KMS-11 (cell line): ENCODE data around the gene SCN9A.
"Not testable (repeated sequence)": the region's sequence is repeated elsewhere in the genome, so short reads cannot be mapped to it uniquely, and the experiment has no call there.

Experiments used
- H2AFZ ChIP-seq: fragments of 200-600 bp; sonication (generic); 2 replicates; pipeline ENCODE4 v1.6.1; 2016; ENCODE audit warnings: antibody characterized with exemption, mixed run types, low read depth
- H3K27ac ChIP-seq: fragments of 200-600 bp; sonication (generic); 2 replicates; pipeline ENCODE4 v1.6.1; 2016; ENCODE audit warnings: mild to moderate bottlenecking, mixed run types
- H3K27me3 ChIP-seq: fragments of 200-600 bp; sonication (generic); 2 replicates; pipeline ENCODE4 v1.6.1; 2017; ENCODE audit warnings: mild to moderate bottlenecking, low read depth, mixed run types, moderate library complexity; ENCODE audit not compliant: insufficient read depth
- H3K36me3 ChIP-seq: fragments of 200-600 bp; sonication (generic); 2 replicates; pipeline ENCODE4 v1.6.1; 2017; ENCODE audit warnings: mild to moderate bottlenecking, mixed run types; ENCODE audit not compliant: insufficient read depth
- H3K4me1 ChIP-seq: fragments of 200-600 bp; sonication (generic); 2 replicates; pipeline ENCODE4 v1.6.1; 2016; ENCODE audit warnings: mild to moderate bottlenecking, low read depth, mixed run types; ENCODE audit not compliant: poor library complexity, severe bottlenecking
- H3K4me2 ChIP-seq: fragments of 200-600 bp; sonication (generic); 2 replicates; pipeline ENCODE4 v1.7.0; 2016; ENCODE audit warnings: mild to moderate bottlenecking, mixed run types
- H3K4me3 ChIP-seq: fragments of 200-600 bp; sonication (generic); IDR thresholded peaks from 2 replicates; pipeline ENCODE4 v1.6.1; 2017; ENCODE audit warnings: low read depth, low read length, mixed read lengths; ENCODE audit not compliant: insufficient read depth
- H3K79me2 ChIP-seq: fragments of 200-600 bp; sonication (generic); 2 replicates; pipeline ENCODE4 v1.6.1; 2016; ENCODE audit warnings: low read depth, mixed run types; ENCODE audit not compliant: insufficient read depth
- H3K9ac ChIP-seq: fragments of 200-600 bp; sonication (generic); 2 replicates; pipeline ENCODE4 v1.6.1; 2016; ENCODE audit warnings: mild to moderate bottlenecking, mixed run types
- H4K20me1 ChIP-seq: fragments of 200-600 bp; sonication (generic); 2 replicates; pipeline ENCODE4 v1.6.1; 2016; ENCODE audit warnings: mild to moderate bottlenecking, mixed run types; ENCODE audit not compliant: insufficient read depth
- CTCF ChIP-seq: fragments of 200-600 bp; sonication (generic); conservative IDR thresholded peaks from 2 replicates; pipeline ENCODE4 v1.6.1; 2017; ENCODE audit warnings: low read depth, mild to moderate bottlenecking, antibody characterized with exemption, low read length, moderate library complexity, mixed read lengths

The SCN9A gene

DNA sequence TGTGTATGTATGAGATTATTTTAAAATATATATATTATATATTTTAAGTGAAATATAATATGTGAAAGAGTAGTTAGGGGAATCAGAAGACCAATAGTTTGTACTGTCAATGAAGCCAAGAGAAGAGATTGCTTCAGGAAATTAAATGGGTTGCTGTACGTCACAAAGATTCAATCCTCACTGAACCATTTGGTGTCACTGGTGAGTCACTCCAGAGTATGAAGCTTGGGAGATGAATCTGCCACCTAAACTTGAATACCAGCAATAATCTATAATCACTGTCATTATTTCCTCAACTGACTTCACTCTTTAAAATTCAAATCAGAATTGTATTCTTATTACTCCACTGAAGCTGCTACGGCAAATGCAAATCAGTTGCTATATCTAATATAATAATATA is 41.9 kb upstream of the SCN9A start:
- Histone ChIP-seq H3K27me3 (no peaks in the 10 kb centered on the region), H3K4me2 (no peak overlapping the region), H4K20me1 (no peaks in the 10 kb centered on the region), H3K9ac (no peak overlapping the region), H3K36me3 (no peaks in the 10 kb centered on the region), H3K27ac (no peak overlapping the region), H3K79me2 (no peaks in the 10 kb centered on the region), H3K4me1 (no peaks in the 10 kb centered on the region), H3K4me3 (no peak overlapping the region), H2AFZ (no peak overlapping the region)
- no peak for TF ChIP-seq CTCF

GRCh38 chr2:166413255-166413654 is 37.5 kb upstream of the SCN9A start:
- Histone ChIP-seq H3K27me3 (no peaks in the 10 kb centered on the region), H2AFZ (no peak overlapping the region), H3K79me2 (no peaks in the 10 kb centered on the region), H3K4me2 (no peak overlapping the region), H4K20me1 (no peaks in the 10 kb centered on the region), H3K27ac (no peak overlapping the region), H3K9ac (no peak overlapping the region), H3K36me3 (no peaks in the 10 kb centered on the region), H3K4me3 (no peak overlapping the region), H3K4me1 (no peaks in the 10 kb centered on the region)
- no peak for TF ChIP-seq CTCF

DNA sequence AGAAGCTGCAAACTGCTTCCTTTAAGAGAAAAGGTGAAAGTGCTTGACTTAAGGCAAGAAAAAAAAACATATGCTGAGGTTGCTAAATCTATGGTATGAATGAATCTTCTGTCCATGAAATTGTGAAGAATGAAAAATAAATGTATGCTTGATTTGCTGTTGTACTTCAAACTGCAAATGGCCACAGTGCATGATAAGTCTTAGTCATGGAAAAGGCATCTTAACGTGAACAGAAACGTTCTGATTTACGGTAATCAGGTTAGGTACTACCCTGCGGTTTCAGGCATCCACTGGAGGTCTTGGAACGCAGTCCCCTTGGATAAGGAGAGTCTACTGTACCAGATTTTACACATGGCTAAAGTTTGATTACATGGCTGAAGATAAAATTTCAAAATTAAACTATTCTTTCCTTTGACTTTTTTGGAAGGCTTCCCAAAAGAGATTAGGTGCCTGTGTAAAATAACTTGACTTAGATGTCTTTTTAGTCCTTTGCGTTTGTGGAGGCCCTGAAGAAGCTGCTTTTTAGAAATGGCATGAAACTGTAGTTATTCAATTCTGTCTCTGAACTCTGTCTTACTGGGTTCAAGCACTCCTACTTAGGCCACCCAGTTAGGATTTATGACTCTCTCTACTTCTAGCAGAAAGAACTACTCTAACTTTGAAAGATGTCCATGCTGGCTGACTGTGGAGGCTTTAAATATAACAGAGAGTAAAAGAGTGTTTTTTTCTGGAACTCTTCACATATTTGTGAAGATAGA is 35.9 kb upstream of the SCN9A start:
- no peak overlapping the region for H2AFZ ChIP-seq
- no peak for TF ChIP-seq CTCF
- no peaks in the 10 kb centered on the region for H4K20me1 ChIP-seq
- no peaks in the 10 kb centered on the region for H3K79me2 ChIP-seq
- no peak overlapping the region for H3K4me2 ChIP-seq
- no peaks in the 10 kb centered on the region for H3K36me3 ChIP-seq
- no peak overlapping the region for H3K27ac ChIP-seq
- H3K4me3 ChIP-seq = no peak overlapping the region
- no peak overlapping the region for H3K9ac ChIP-seq
- H3K27me3 ChIP-seq = no peaks in the 10 kb centered on the region
- no peaks in the 10 kb centered on the region for H3K4me1 ChIP-seq

- H3K4me2 ChIP-seq = no peak overlapping the region
- no peaks in the 10 kb centered on the region for H3K4me1 ChIP-seq
- H3K27ac ChIP-seq = no peak overlapping the region
Observed at GRCh38 chr2:166410828-166411472, 35.2 kb upstream of the SCN9A start.

GRCh38 chr2:166407746-166408145 is 32.0 kb upstream of the SCN9A start:
- not testable (repeated sequence) for H4K20me1 ChIP-seq, H3K27ac ChIP-seq, H3K79me2 ChIP-seq, H2AFZ ChIP-seq, H3K27me3 ChIP-seq, H3K4me3 ChIP-seq, H3K4me2 ChIP-seq, H3K4me1 ChIP-seq, H3K36me3 ChIP-seq, H3K9ac ChIP-seq

More at GRCh38 chr2:166410828-166411472, 35.2 kb upstream of the SCN9A start:
- Histone ChIP-seq H3K4me3 (no peak overlapping the region), H3K79me2 (no peaks in the 10 kb centered on the region), H3K27me3 (no peaks in the 10 kb centered on the region), H4K20me1 (no peaks in the 10 kb centered on the region), H2AFZ (no peak overlapping the region), H3K9ac (no peak overlapping the region), H3K36me3 (no peaks in the 10 kb centered on the region)
- TF ChIP-seq CTCF = no peak
